Hepatocyte (in vitro differentiated cells): ENCODE results near the gene RNPS1. TPM values are rescaled to one million over a fixed set of nuclear protein-coding genes. Genes with fewer than 3 reads are reported as not detected.

ENCODE experiments used
- DNase-seq: peaks from one replicate; pipeline ENCODE4 v3.0.0-alpha.2; 2016; ENCODE audit warnings: low spot score
- H2AFZ ChIP-seq: fragments of 200-600 bp; sonication (generic); 2 replicates; pipeline ENCODE4 v1.6.0; 2016; ENCODE audit warnings: antibody characterized with exemption, mild to moderate bottlenecking
- H3K27ac ChIP-seq: fragments of 200-600 bp; sonication (generic); 2 replicates; pipeline ENCODE4 v1.5.1; 2016; ENCODE audit warnings: mild to moderate bottlenecking
- H3K27me3 ChIP-seq: fragments of 200-600 bp; sonication (generic); 2 replicates; pipeline ENCODE4 v1.6.1; 2016
- H3K36me3 ChIP-seq: fragments of 200-600 bp; sonication (generic); replicated peaks from 2 replicates; pipeline ENCODE4 v1.5.1; 2016; ENCODE audit warnings: low read depth; ENCODE audit not compliant: insufficient read depth
- H3K4me1 ChIP-seq: fragments of 200-600 bp; sonication (generic); 2 replicates; pipeline ENCODE4 v1.5.1; 2016; ENCODE audit warnings: mild to moderate bottlenecking, moderate library complexity; ENCODE audit not compliant: insufficient read depth
- H3K4me2 ChIP-seq: fragments of 200-600 bp; sonication (generic); 2 replicates; pipeline ENCODE4 v1.6.0; 2016
- H3K4me3 ChIP-seq: fragments of 200-600 bp; sonication (generic); 2 replicates; pipeline ENCODE4 v1.5.1; 2016; ENCODE audit warnings: mild to moderate bottlenecking
- H3K79me2 ChIP-seq: fragments of 200-600 bp; sonication (generic); 2 replicates; pipeline ENCODE4 v1.6.0; 2017; ENCODE audit warnings: mild to moderate bottlenecking
- H3K9me2 ChIP-seq: fragments of 200-600 bp; sonication (generic); replicated peaks from 2 replicates; pipeline ENCODE4 v1.6.0; 2017; ENCODE audit warnings: mild to moderate bottlenecking; ENCODE audit not compliant: insufficient read depth
- H3K9me3 ChIP-seq: fragments of 200-600 bp; sonication (generic); 2 replicates; pipeline ENCODE4 v1.5.1; 2016; ENCODE audit warnings: low read depth, mild to moderate bottlenecking
- H4K20me1 ChIP-seq: fragments of 200-600 bp; sonication (generic); 2 replicates; pipeline ENCODE4 v1.6.0; 2016; ENCODE audit warnings: mild to moderate bottlenecking; ENCODE audit not compliant: insufficient read depth, poor library complexity, severe bottlenecking
- EZH2 ChIP-seq: fragments of 200-600 bp; sonication (generic); IDR thresholded peaks from 2 replicates; pipeline ENCODE4 v1.6.1; 2016; ENCODE audit warnings: antibody characterized with exemption, mild to moderate bottlenecking, borderline replicate concordance
- EZH2phosphoT487 ChIP-seq: fragments of 200-600 bp; sonication (generic); IDR thresholded peaks from one replicate; pipeline ENCODE4 v1.6.1; 2018; ENCODE audit warnings: antibody characterized with exemption, mild to moderate bottlenecking, low read depth, moderate library complexity; ENCODE audit not compliant: unreplicated experiment, severe bottlenecking
- WGBS: methylation state at CpG from one replicate; pipeline ENCODE4 v1.1.6; 2016; ENCODE audit warnings: low lambda C conversion rate; ENCODE audit errors: missing lambda C conversion rate; 5-methylcytosine and 5-hydroxymethylcytosine counted together
- polyA plus RNA-seq: library from polyadenylated mRNA; unstranded; fragments of >200 nt; fragmentation: Nextera tagmentation; extraction: Ambion mirVana; gene quantifications from 2 replicates; pipeline ENCODE4 v1.2.1, GENCODE V29; 2016
- total RNA-seq: library from RNA; depleted of rRNA; stranded (reverse); fragments of >200 nt; gene quantifications from 2 replicates; pipeline ENCODE4 v1.2.3, GENCODE V29; 2014
- TF ChIP-seq, protein P1 (sequence below): fragments of 200-600 bp; sonication (generic); IDR thresholded peaks from 2 replicates; pipeline ENCODE4 v1.5.1; 2016; ENCODE audit warnings: antibody characterized with exemption, mild to moderate bottlenecking; ENCODE audit not compliant: poor library complexity

RNPS1 gene, protein sequence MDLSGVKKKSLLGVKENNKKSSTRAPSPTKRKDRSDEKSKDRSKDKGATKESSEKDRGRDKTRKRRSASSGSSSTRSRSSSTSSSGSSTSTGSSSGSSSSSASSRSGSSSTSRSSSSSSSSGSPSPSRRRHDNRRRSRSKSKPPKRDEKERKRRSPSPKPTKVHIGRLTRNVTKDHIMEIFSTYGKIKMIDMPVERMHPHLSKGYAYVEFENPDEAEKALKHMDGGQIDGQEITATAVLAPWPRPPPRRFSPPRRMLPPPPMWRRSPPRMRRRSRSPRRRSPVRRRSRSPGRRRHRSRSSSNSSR
- total RNA-seq, result 107 and 128 TPM in 2 replicates
- 198 and 211 TPM in 2 replicates for polyA plus RNA-seq

DNA sequence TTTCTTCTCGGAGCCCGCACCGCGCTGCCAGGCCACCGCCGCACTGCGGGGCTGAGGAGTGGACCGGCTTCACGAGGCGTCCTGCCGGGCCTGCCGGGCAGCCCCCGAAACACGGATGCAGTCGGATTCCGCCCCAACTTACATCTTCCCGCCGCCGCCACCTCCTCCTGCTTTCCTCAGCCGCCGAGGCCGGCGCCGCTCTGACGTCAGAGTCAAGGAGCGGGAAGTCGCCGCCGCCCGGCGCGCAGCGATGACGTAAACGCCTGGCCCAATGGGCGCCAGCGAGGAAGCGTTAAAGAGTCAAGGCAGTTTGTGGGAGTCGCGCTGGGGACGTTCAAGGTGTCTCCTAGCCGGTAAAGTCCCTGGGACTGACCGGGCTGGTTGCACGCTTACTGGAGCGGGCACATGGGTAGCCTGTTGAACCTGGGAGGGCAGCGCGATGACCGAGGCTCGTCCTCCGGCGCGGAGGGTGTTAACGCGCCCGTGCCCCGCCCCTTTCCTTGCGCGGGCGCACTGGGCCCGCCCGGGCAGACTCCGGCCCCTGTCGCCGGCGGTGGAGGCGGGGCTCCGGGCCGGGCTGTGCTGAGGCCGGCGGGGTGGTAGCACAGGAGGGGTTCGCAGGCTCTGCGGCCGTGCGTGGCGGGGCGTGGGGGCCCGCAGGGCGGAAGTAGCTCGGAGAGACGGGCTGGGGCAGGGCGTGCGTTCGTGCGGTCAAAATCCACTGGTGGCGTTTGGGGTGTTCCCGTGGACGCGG, at the start of gene RNPS1:
Gene RNPS1 (minus strand): TSS at position 214 of the 754 bp plus-strand sequence. CDS start 3,483 bp downstream, outside the sequence.
- WGBS, result 2% methylated on average over 57 of the region's 88 CpGs
- H3K4me1 ChIP-seq, result peaks cover 15% of the 10 kb centered on the region
- peak within 1 kb of the TSS; percentile 96 for H3K4me2 ChIP-seq
- H3K79me2 ChIP-seq, result peaks cover 64% of the 10 kb centered on the region
- H4K20me1 ChIP-seq, result peaks cover 54% of the 10 kb centered on the region
- H3K27me3 ChIP-seq, result no peaks in the 10 kb centered on the region
- no peaks in the 10 kb centered on the region for H3K36me3 ChIP-seq
- peak within 1 kb of the TSS; percentile 62 for H3K4me3 ChIP-seq
- H3K27ac ChIP-seq, result peak within 1 kb of the TSS; percentile 98
- no peaks in the 10 kb centered on the region for H3K9me3 ChIP-seq
- peak within 1 kb of the TSS; percentile 56 for H2AFZ ChIP-seq
- H3K9me2 ChIP-seq, result no peaks in the 10 kb centered on the region
- TF ChIP-seq EZH2, result no peak
- TF ChIP-seq, protein P1, sequence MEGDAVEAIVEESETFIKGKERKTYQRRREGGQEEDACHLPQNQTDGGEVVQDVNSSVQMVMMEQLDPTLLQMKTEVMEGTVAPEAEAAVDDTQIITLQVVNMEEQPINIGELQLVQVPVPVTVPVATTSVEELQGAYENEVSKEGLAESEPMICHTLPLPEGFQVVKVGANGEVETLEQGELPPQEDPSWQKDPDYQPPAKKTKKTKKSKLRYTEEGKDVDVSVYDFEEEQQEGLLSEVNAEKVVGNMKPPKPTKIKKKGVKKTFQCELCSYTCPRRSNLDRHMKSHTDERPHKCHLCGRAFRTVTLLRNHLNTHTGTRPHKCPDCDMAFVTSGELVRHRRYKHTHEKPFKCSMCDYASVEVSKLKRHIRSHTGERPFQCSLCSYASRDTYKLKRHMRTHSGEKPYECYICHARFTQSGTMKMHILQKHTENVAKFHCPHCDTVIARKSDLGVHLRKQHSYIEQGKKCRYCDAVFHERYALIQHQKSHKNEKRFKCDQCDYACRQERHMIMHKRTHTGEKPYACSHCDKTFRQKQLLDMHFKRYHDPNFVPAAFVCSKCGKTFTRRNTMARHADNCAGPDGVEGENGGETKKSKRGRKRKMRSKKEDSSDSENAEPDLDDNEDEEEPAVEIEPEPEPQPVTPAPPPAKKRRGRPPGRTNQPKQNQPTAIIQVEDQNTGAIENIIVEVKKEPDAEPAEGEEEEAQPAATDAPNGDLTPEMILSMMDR, result no peak
- TF ChIP-seq EZH2phosphoT487, result no peak
- DNase-seq, result peak; percentile 98

DNA sequence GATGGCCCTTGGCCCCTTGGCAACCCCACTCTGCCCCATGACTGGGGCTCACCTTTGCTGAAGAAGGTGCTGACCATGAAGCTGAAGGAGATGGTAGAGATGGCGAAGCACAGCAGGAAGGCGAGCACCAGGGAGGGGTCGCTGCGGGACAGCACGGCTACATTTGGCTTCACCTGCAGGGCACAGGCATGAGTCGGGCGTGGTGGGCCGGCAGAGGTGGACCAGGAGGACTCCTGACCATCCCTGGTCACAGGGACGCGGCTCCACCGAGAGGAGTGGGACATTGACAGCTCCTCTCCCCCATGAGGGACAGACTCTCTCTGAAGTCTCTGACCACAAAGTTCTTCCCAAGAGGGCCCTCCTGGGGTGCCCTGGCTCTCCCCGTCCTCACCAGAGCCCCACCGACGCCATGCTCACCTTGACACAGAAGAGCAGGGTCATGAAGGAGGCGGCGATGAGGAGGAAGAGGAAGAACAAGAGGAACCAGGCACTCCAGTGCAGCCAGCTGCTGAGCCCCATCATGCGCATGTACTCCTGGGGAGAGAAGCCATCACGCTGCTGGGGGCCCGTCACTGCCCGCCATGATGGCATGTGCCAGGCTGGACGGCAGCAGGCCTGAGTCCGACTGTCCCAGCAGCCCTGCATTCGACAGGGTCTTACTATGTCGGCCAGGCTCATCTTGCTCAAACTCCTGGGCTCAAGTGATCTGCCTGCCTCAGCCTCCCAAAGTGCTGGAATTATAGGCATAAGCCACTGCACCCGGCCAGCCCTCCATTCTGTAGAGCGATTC, 49.5 kb upstream of the RNPS1 start:
- Histone ChIP-seq H3K9me2 (no peaks in the 10 kb centered on the region), H3K4me2 (no peak overlapping the region)

DNA sequence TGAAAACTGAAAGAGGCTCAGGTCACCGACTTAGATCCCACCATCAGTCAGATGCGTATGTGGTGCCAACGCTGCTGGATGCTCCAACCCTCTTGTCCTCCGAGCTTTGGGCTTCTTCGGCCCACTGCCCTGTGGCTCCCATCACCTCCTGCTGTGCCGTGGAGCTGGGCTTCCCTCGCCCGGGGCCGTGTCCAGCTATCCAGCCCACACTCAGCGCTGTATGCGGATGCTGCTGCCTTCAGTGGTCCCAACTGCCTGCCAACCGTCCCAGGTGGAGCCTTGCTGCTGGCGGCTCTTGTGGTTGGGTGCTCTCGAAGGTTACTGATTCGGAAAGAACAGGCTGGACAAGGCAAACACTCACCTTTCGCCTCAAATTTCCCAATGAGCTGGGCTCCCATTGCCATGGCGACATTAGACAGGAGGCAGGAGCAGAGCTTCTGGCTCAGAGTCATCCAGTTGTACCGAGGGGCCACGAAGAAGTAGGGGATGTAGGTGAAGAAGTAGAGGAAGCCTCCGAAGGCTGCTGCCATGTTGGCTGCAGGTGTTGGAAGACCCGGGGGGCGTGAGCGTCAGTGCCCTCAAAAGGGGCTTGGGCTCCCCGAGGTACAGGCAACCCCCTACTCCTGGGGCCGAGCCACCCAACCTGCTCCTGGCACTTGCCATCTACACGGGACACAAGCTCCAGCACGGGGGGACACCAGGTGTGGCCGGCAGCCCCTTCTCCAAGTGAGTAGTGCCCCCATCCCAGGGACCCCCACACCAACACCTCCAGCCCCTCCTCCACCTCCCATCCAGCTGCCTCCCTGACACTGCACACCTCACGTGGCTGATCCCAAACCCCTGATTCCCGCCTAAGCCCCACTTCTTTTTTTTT, 40.4 kb upstream of the RNPS1 start:
- Histone ChIP-seq H3K4me1 (no peaks in the 10 kb centered on the region), H3K4me2 (no peak overlapping the region), H3K27ac (no peak overlapping the region), H4K20me1 (no peaks in the 10 kb centered on the region), H3K79me2 (no peaks in the 10 kb centered on the region), H3K36me3 (no peaks in the 10 kb centered on the region), H2AFZ (no peak overlapping the region), H3K9me3 (no peaks in the 10 kb centered on the region), H3K4me3 (no peak overlapping the region), H3K27me3 (no peaks in the 10 kb centered on the region), H3K9me2 (no peaks in the 10 kb centered on the region)
- 88% methylated on average over 30 of the region's 30 CpGs for WGBS
- no peak for DNase-seq
- TF ChIP-seq EZH2, result no peak

More for the DNA sequence above, 49.5 kb upstream of the RNPS1 start:
- TF ChIP-seq, protein P1, result no peak
- no peak for TF ChIP-seq EZH2phosphoT487
- no peak for TF ChIP-seq EZH2
- 96% methylated on average over 26 of the region's 26 CpGs for WGBS
- no peaks in the 10 kb centered on the region for H3K79me2 ChIP-seq
- H3K27me3 ChIP-seq, result no peaks in the 10 kb centered on the region
- no peaks in the 10 kb centered on the region for H3K4me1 ChIP-seq
- H2AFZ ChIP-seq, result no peak overlapping the region
- H3K27ac ChIP-seq, result no peak overlapping the region
- no peaks in the 10 kb centered on the region for H4K20me1 ChIP-seq
- H3K36me3 ChIP-seq, result no peaks in the 10 kb centered on the region
- H3K4me3 ChIP-seq, result no peak overlapping the region
- H3K9me3 ChIP-seq, result no peaks in the 10 kb centered on the region
- DNase-seq, result no peak
